ENCODE data around the gene ZFYVE1. TPM values are rescaled to one million over a fixed set of nuclear protein-coding genes. Genes with fewer than 3 reads are reported as not detected.

ZFYVE1 gene
- total and polyA plus RNA-seq, 5 donors: 5.6 to 13.8 (median 13.0) TPM

GRCh38 chr14:72939630-72940029 lies 87.3 kb downstream of the ZFYVE1 start:
- WGBS: 67% methylated on average over 13 of the region's 13 CpGs
- no peak for DNase-seq
- intact Hi-C loops (cut with DNase I): no loop called here
- H3K27ac ChIP-seq (ENCODE audit: low read length): no peak overlapping the region
- no peaks in the 10 kb centered on the region for H3K4me1 ChIP-seq (ENCODE audit: control insufficient read depth, insufficient read depth, low read length)
- no peaks in the 10 kb centered on the region for H3K27me3 ChIP-seq (ENCODE audit: control insufficient read depth, insufficient read depth)
- H3K4me3 ChIP-seq (ENCODE audit: low read length): no peak overlapping the region
- ATAC-seq: peak; percentile 35 to 55
- H3K9me3 ChIP-seq (ENCODE audit: control insufficient read depth, low read length): no peaks in the 10 kb centered on the region

GRCh38 chr14:72932893-72933292 lies 94.0 kb downstream of the ZFYVE1 start:
- DNase-seq: no peak
- intact Hi-C loops (cut with DNase I): no loop called here
- no peak for ATAC-seq

GRCh38 chr14:72929316-72930080 lies 97.4 kb downstream of the ZFYVE1 start:
- DNase-seq (no peak), ATAC-seq (no peak)
- intact Hi-C loops (cut with DNase I): no loop called here
- no peaks in the 10 kb centered on the region for H3K27me3 ChIP-seq (ENCODE audit: control insufficient read depth, insufficient read depth)
- H3K4me1 ChIP-seq (ENCODE audit: control insufficient read depth, insufficient read depth, low read length): no peaks in the 10 kb centered on the region
- H3K4me3 ChIP-seq (ENCODE audit: low read length): no peak overlapping the region
- WGBS: 93% methylated on average over 43 of the region's 43 CpGs
- H3K9me3 ChIP-seq (ENCODE audit: control insufficient read depth, low read length): no peaks in the 10 kb centered on the region
- no peak overlapping the region for H3K27ac ChIP-seq (ENCODE audit: low read length)

More at GRCh38 chr14:72932893-72933292, 94.0 kb downstream of the ZFYVE1 start:
- Histone ChIP-seq H3K27ac (ENCODE audit: low read length) (no peak overlapping the region), H3K4me3 (ENCODE audit: low read length) (no peak overlapping the region), H3K4me1 (ENCODE audit: control insufficient read depth, insufficient read depth, low read length) (no peaks in the 10 kb centered on the region), H3K27me3 (ENCODE audit: control insufficient read depth, insufficient read depth) (no peaks in the 10 kb centered on the region), H3K9me3 (ENCODE audit: control insufficient read depth, low read length) (no peaks in the 10 kb centered on the region)
- 95% methylated on average over 7 of the region's 7 CpGs for WGBS

GRCh38 chr14:72928872-72929271 lies 98.0 kb downstream of the ZFYVE1 start:
- intact Hi-C loops (cut with DNase I): no loop called here
- Histone ChIP-seq H3K4me3 (ENCODE audit: low read length) (no peak overlapping the region), H3K4me1 (ENCODE audit: control insufficient read depth, insufficient read depth, low read length) (no peaks in the 10 kb centered on the region), H3K27me3 (ENCODE audit: control insufficient read depth, insufficient read depth) (no peaks in the 10 kb centered on the region), H3K9me3 (ENCODE audit: control insufficient read depth, low read length) (no peaks in the 10 kb centered on the region), H3K27ac (ENCODE audit: low read length) (no peak overlapping the region)
- ATAC-seq (no peak), DNase-seq (no peak)
- WGBS: 84% methylated on average over 21 of the region's 21 CpGs

GRCh38 chr14:72926292-72927028 lies 100.4 kb downstream of the ZFYVE1 start, which contains the start of gene DCAF4:
TSS of gene DCAF4 (plus strand) at chr14:72926464. CDS start at chr14:72937979, 11,515 bp downstream.
- intact Hi-C loops (cut with DNase I): no loop called here
- H3K4me3 ChIP-seq (ENCODE audit: low read length): peak within 1 kb of the TSS; percentile 65
- WGBS: under 1% methylated on average over 59 of the region's 59 CpGs

GRCh38 chr14:72925815-72926291 lies 101.1 kb downstream of the ZFYVE1 start:
- intact Hi-C loops (cut with DNase I): no loop called here
- H3K9me3 ChIP-seq (ENCODE audit: control insufficient read depth, low read length): no peaks in the 10 kb centered on the region
- peak overlapping the region; percentile 65 for H3K4me3 ChIP-seq (ENCODE audit: low read length)
- H3K4me1 ChIP-seq (ENCODE audit: control insufficient read depth, insufficient read depth, low read length): no peaks in the 10 kb centered on the region
- no peaks in the 10 kb centered on the region for H3K27me3 ChIP-seq (ENCODE audit: control insufficient read depth, insufficient read depth)
- ATAC-seq (peak; percentile 32 to 56), DNase-seq (no peak)
- WGBS: 5% methylated on average over 33 of the region's 33 CpGs
- peak overlapping the region; percentile 42 for H3K27ac ChIP-seq (ENCODE audit: low read length)

More at GRCh38 chr14:72926292-72927028, 100.4 kb downstream of the ZFYVE1 start, which contains the start of gene DCAF4:
- Histone ChIP-seq H3K27me3 (ENCODE audit: control insufficient read depth, insufficient read depth) (no peaks in the 10 kb centered on the region), H3K9me3 (ENCODE audit: control insufficient read depth, low read length) (no peaks in the 10 kb centered on the region), H3K4me1 (ENCODE audit: control insufficient read depth, insufficient read depth, low read length) (no peaks in the 10 kb centered on the region), H3K27ac (ENCODE audit: low read length) (peak within 1 kb of the TSS; percentile 57)
- ATAC-seq: peak; percentile 99
- DNase-seq: peak; percentile 97 to 99 (median 98)

GRCh38 chr14:72925171-72925759 lies 101.6 kb downstream of the ZFYVE1 start:
- no peaks in the 10 kb centered on the region for H3K9me3 ChIP-seq (ENCODE audit: control insufficient read depth, low read length)
- H3K4me3 ChIP-seq (ENCODE audit: low read length): no peak overlapping the region
- DNase-seq (no peak), ATAC-seq (no peak)
- H3K27me3 ChIP-seq (ENCODE audit: control insufficient read depth, insufficient read depth): no peaks in the 10 kb centered on the region
- intact Hi-C loops (cut with DNase I): no loop called here
- no peaks in the 10 kb centered on the region for H3K4me1 ChIP-seq (ENCODE audit: control insufficient read depth, insufficient read depth, low read length)
- H3K27ac ChIP-seq (ENCODE audit: low read length): no peak overlapping the region
- WGBS: 88% methylated on average over 22 of the region's 22 CpGs

GRCh38 chr14:72924337-72924736 lies 102.6 kb downstream of the ZFYVE1 start:
- WGBS: 40% methylated on average over 5 of the region's 5 CpGs
- H3K27me3 ChIP-seq (ENCODE audit: control insufficient read depth, insufficient read depth): no peaks in the 10 kb centered on the region
- H3K4me1 ChIP-seq (ENCODE audit: control insufficient read depth, insufficient read depth, low read length): no peaks in the 10 kb centered on the region
- H3K9me3 ChIP-seq (ENCODE audit: control insufficient read depth, low read length): no peaks in the 10 kb centered on the region
- no peak overlapping the region for H3K27ac ChIP-seq (ENCODE audit: low read length)
- peak in 2 of 3 donors; percentile 60 to 83 for DNase-seq
- intact Hi-C loops (cut with DNase I): no loop called here
- ATAC-seq: no peak
- no peak overlapping the region for H3K4me3 ChIP-seq (ENCODE audit: low read length)

GRCh38 chr14:72921396-72921795 lies 105.5 kb downstream of the ZFYVE1 start:
- no peak overlapping the region for H3K27ac ChIP-seq (ENCODE audit: low read length)
- H3K27me3 ChIP-seq (ENCODE audit: control insufficient read depth, insufficient read depth): no peaks in the 10 kb centered on the region
- no peak for ATAC-seq
- H3K9me3 ChIP-seq (ENCODE audit: control insufficient read depth, low read length): no peaks in the 10 kb centered on the region
- H3K4me3 ChIP-seq (ENCODE audit: low read length): no peak overlapping the region
- intact Hi-C loops (cut with DNase I): no loop called here
- no peaks in the 10 kb centered on the region for H3K4me1 ChIP-seq (ENCODE audit: control insufficient read depth, insufficient read depth, low read length)
- DNase-seq: no peak

GRCh38 chr14:72920008-72920407 lies 106.9 kb downstream of the ZFYVE1 start:
- H3K9me3 ChIP-seq (ENCODE audit: control insufficient read depth, low read length): no peaks in the 10 kb centered on the region
- no peak for ATAC-seq
- H3K4me1 ChIP-seq (ENCODE audit: control insufficient read depth, insufficient read depth, low read length): no peaks in the 10 kb centered on the region
- no peak overlapping the region for H3K27ac ChIP-seq (ENCODE audit: low read length)
- H3K4me3 ChIP-seq (ENCODE audit: low read length): no peak overlapping the region
- intact Hi-C loops (cut with DNase I): no loop called here
- no peaks in the 10 kb centered on the region for H3K27me3 ChIP-seq (ENCODE audit: control insufficient read depth, insufficient read depth)
- WGBS: 81% methylated on average over 2 of the region's 2 CpGs
- no peak for DNase-seq
